ENCODE measurements around the gene RBM25. TPM values are rescaled to one million over a fixed set of nuclear protein-coding genes. Genes with fewer than 3 reads are reported as not detected.
"Not testable (repeated sequence)": the region's sequence is repeated elsewhere in the genome, so short reads cannot be mapped to it uniquely, and the experiment has no call there.

The RBM25 gene
- total RNA-seq, 1 donor from 2014 or later, result 100 TPM

DNA sequence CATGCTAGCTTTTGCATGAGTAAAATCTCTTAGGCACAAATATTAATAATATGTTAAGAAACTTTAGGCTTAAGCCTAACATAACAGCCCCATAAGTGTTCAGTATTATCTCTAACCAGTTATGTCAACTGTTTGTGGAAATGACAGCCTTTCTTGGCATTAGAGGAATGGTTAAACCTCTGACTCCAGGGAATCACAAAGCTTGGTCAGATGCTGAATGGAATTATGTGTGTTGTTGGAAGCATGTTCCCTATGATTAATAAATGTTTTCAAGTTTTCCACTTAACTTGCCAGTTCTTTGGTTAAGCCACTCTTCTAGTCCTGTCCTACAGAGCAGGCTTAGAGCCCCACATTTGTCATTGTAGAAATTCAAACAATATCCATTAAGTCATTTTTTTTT is 94.9 kb downstream of the RBM25 start:
- intact Hi-C loops (cut with DNase I), result no loop called here
- peak; percentile 36 for ATAC-seq

DNA sequence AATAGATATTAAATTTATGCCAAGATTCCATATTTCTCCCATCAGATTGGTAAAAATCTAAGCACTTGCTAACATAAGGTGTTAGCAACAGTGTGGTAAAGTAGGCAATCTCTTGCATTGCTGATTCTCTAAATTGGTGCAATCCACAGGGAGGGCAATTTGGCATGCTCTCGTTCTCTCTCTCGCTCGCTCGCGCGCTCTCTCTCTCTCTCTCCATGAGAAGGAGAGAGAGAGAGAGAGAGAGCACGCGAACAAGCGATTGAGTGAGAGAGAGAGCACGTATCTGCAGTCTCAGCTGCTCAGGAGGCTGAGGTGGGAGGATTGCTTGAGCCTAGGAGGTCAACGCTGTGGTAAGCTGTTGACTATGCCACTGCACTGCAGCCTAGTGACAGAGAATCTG is 103.9 kb downstream of the RBM25 start:
- intact Hi-C loops (cut with DNase I), result no loop called here
- DNase-seq (ENCODE audit: low spot score) (no peak), ATAC-seq (no peak)

More for the DNA sequence above, 94.9 kb downstream of the RBM25 start:
- no peak for DNase-seq (ENCODE audit: low spot score)

- ATAC-seq (no peak), DNase-seq (ENCODE audit: low spot score) (no peak)
- intact Hi-C loops (cut with DNase I), result no loop called here
These were observed 108.1 kb downstream of the RBM25 start for GRCh38 chr14:73166399-73166798.

DNA sequence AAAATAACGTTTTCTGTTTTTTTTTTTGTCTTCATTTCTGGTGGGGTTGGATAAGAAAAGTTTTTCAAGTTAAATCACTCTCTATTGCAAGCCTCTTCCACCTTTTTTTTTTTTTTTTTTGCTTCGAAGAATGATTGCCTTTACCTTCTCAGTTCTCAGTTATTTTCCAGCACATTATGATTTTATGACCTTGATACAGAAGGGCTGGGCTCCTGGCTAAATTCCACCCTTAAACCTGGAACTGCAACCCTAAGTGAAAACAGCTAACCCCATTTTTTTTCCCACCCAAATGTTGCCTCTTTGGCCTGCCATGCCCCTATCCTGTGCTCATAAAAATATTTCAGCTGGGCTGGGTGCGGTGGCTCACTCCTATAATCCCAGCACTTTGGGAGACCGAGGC is 109.4 kb downstream of the RBM25 start:
- DNase-seq (ENCODE audit: low spot score) (no peak), ATAC-seq (peak; percentile 22)
- intact Hi-C loops (cut with DNase I), result no loop called here

- ATAC-seq (peak; percentile 59), DNase-seq (ENCODE audit: low spot score) (no peak)
- intact Hi-C loops (cut with DNase I), result no loop called here
These were observed 109.9 kb downstream of the RBM25 start for GRCh38 chr14:73168274-73168673.

DNA sequence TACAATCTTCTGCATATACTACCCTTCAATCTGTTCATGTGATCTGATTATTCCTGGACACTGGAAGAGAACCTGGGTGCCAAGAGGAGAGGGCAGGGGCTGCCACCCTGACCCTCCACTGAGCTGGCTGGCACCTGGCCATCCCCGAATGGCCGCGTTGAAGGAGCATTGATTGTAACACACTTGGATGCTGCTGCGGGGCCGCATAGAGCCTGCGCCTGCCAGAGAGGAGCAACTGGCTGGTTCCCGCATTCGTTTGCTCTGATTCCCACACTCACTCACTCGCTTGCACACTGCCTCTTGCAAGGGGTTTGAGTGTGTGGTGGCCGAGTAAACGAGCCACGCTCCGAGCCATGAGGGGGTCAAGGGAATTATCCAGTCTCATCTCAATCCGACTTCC is 110.4 kb downstream of the RBM25 start:
- ATAC-seq, result no peak
- DNase-seq (ENCODE audit: low spot score), result no peak
- intact Hi-C loops (cut with DNase I), result no loop called here

DNA sequence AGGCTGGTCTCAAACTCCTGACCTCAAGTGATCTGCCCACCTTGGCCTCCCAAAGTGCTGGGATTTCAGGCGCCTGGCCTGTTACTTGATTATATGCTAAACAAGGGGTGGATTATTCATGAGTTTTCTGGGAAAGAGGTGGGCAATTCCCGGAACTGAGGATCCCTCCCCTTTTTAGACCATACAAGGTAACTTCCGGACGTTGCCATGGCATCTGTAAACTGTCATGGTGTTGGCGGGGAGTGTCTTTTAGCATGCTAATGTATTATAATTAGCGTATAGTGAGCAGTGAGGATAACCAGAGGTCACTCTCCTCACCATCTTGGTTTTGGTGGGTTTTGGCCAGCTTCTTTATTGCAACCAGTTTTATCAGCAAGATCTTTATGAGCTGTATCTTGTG is 111.5 kb downstream of the RBM25 start:
- DNase-seq (ENCODE audit: low spot score); intact Hi-C loops (cut with DNase I); ATAC-seq: not testable (repeated sequence)

DNA sequence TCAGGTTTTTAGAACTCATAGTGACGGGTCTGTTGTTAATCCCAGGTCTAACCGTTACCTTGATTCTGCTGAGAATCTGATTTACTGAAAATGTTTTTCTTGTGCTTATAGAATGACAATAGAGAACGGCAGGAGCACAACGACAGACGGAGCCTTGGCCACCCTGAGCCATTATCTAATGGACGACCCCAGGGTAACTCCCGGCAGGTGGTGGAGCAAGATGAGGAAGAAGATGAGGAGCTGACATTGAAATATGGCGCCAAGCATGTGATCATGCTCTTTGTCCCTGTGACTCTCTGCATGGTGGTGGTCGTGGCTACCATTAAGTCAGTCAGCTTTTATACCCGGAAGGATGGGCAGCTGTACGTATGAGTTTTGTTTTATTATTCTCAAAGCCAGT is 112.4 kb downstream of the RBM25 start:
- DNase-seq (ENCODE audit: low spot score) (no peak), ATAC-seq (no peak)
- intact Hi-C loops (cut with DNase I), result no loop called here

DNA sequence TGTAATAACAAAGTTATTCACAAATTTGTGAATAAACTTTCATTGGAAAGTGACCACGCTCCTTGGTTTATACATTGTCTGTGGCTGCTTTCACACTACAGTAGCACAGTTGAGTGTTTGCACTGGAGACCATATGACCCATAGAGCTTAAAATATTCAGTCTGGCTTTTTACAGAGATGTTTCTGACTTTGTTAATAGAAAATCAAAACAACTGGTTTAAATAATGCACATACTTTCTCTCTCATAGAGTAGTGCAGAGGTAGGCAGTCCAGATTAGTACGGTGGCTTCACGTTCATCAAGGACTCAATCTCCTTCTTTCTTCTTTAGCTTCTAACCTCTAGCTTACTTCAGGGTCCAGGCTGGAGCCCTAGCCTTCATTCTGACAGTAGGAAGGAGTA is 114.2 kb downstream of the RBM25 start:
- DNase-seq (ENCODE audit: low spot score) (no peak), ATAC-seq (no peak)
- intact Hi-C loops (cut with DNase I), result no loop called here

GRCh38 chr14:73173092-73173735 is 114.9 kb downstream of the RBM25 start:
- no peak for DNase-seq (ENCODE audit: low spot score)
- intact Hi-C loops (cut with DNase I), result no loop called here
- peak; percentile 34 for ATAC-seq

Other genes with a start within 250 kb of the RBM25 start
- 2.9 TPM for gene DPF3, start 164.4 kb upstream of the RBM25 start, total RNA-seq
- 14.0 TPM for gene DCAF4, start 132.1 kb upstream of the RBM25 start, total RNA-seq
- gene ZFYVE1, start 31.4 kb upstream of the RBM25 start, total RNA-seq, result 22.4 TPM
- 62.1 TPM for gene PSEN1, start 78.0 kb downstream of the RBM25 start, total RNA-seq
- 115 TPM for gene PAPLN, start 179.0 kb downstream of the RBM25 start, total RNA-seq

Data from sciatic nerve (tissue), 2 donors.